ENCODE data around the gene CHST10. TPM values are rescaled to one million over a fixed set of nuclear protein-coding genes. Genes with fewer than 3 reads are reported as not detected.

Gene CHST10
- total RNA-seq, 1 experiment from 2014 or later: 13.4 TPM

DNA sequence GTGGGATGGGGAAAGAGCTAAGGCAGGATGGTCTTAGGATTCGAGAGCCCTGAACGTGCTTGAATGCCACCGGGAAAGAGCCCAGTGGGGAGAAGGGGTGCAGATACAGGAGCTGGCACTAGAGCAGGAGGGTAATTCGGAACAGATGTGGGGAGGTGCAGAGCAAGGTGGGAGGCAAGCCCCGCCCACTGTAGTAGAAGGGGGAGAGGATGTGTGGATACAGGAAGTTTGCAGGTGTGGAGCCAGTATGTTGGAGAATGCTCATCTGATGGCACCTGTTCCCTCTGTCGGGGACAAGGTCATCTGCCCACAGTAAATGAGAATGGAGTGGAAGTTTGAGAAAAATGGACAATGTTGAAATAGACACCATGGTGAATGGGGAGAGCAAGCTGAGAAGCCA lies 28.8 kb downstream of the CHST10 start:
- Histone ChIP-seq H3K27me3 (ENCODE audit: low read length) (no peaks in the 10 kb centered on the region), H2AFZ (ENCODE audit: low read length) (no peak overlapping the region), H3K79me2 (ENCODE audit: low read length) (no peaks in the 10 kb centered on the region), H3K4me2 (ENCODE audit: low read length) (no peak overlapping the region), H3K9me3 (ENCODE audit: low read length) (no peaks in the 10 kb centered on the region), H3F3A (ENCODE audit: low read length, unreplicated experiment) (no peaks in the 10 kb centered on the region), H3K4me3 (ENCODE audit: low read length) (no peak overlapping the region), H3K9me2 (replicated peaks; ENCODE audit: low read length) (no peaks in the 10 kb centered on the region), H3K27ac (ENCODE audit: low read length) (no peak overlapping the region), H3K9ac (ENCODE audit: low read length) (no peak overlapping the region), H3K4me1 (ENCODE audit: insufficient read depth, low read length) (no peaks in the 10 kb centered on the region), H4K20me1 (ENCODE audit: low read length) (no peaks in the 10 kb centered on the region), H3K36me3 (ENCODE audit: low read depth, low read length) (no peaks in the 10 kb centered on the region; the same call in 1 of the 2 replicates)
- ChIA-PET POLR2A (ENCODE audit: unreplicated experiment) (no interaction called here), CTCF (no interaction called here)
- no TSS peak for BruUV-seq (replicated peaks)
- ATAC-seq (no peak), DNase-seq (no peak)
- TF ChIP-seq, protein P1, sequence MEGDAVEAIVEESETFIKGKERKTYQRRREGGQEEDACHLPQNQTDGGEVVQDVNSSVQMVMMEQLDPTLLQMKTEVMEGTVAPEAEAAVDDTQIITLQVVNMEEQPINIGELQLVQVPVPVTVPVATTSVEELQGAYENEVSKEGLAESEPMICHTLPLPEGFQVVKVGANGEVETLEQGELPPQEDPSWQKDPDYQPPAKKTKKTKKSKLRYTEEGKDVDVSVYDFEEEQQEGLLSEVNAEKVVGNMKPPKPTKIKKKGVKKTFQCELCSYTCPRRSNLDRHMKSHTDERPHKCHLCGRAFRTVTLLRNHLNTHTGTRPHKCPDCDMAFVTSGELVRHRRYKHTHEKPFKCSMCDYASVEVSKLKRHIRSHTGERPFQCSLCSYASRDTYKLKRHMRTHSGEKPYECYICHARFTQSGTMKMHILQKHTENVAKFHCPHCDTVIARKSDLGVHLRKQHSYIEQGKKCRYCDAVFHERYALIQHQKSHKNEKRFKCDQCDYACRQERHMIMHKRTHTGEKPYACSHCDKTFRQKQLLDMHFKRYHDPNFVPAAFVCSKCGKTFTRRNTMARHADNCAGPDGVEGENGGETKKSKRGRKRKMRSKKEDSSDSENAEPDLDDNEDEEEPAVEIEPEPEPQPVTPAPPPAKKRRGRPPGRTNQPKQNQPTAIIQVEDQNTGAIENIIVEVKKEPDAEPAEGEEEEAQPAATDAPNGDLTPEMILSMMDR (conservative IDR thresholded peaks at IDR 0.05; ENCODE audit: low read depth, low read length): no peak
- TF ChIP-seq EZH2 (IDR thresholded peaks at IDR 0.05; ENCODE audit: low read length, unreplicated experiment): no peak
- TF ChIP-seq EZH2phosphoT487 (IDR thresholded peaks at IDR 0.05; ENCODE audit: borderline replicate concordance, low read length): no peak
- intact Hi-C loops (cut with micrococcal nuclease): no loop called here

DNA sequence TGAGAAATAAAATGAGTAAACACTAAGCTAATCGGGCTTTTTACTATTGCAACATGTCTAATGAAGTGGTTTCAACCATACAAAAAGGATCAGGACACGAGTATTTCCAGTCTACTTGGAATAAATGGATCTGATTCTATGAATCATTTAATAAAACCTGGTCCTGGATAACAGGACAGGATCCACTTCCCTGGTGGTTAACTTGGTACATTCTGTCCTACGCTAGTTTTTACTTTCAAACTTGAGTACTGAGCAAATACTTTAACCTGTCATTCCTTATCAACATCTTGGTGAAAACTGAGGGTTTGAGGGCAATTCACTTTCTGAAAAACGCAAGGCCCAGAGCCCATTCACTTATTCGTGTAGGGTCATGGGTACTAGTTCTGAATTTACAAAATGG lies 33.5 kb downstream of the CHST10 start:
- POLR2A ChIA-PET (ENCODE audit: unreplicated experiment): no interaction called here
- H3K4me3 ChIP-seq (ENCODE audit: low read length): no peak overlapping the region
- no peaks in the 10 kb centered on the region for H3K4me1 ChIP-seq (ENCODE audit: insufficient read depth, low read length)
- no peak overlapping the region for H3K27ac ChIP-seq (ENCODE audit: low read length)
- H3K9me3 ChIP-seq (ENCODE audit: low read length): no peaks in the 10 kb centered on the region
- H3K27me3 ChIP-seq (ENCODE audit: low read length): no peaks in the 10 kb centered on the region
- intact Hi-C loops (cut with micrococcal nuclease): no loop called here
- H3K4me2 ChIP-seq (ENCODE audit: low read length): no peak overlapping the region
- CTCF ChIA-PET: no interaction called here
- H3K79me2 ChIP-seq (ENCODE audit: low read length): no peaks in the 10 kb centered on the region
- BruUV-seq (replicated peaks): no TSS peak
- no peaks in the 10 kb centered on the region for H3K9me2 ChIP-seq (replicated peaks; ENCODE audit: low read length)
- DNase-seq (no peak), ATAC-seq (no peak)
- no peaks in the 10 kb centered on the region for H4K20me1 ChIP-seq (ENCODE audit: low read length)
- no peak overlapping the region for H3K9ac ChIP-seq (ENCODE audit: low read length)
- H3K36me3 ChIP-seq (ENCODE audit: low read depth, low read length): no peaks in the 10 kb centered on the region
- H3F3A ChIP-seq (ENCODE audit: low read length, unreplicated experiment): no peaks in the 10 kb centered on the region
- TF ChIP-seq, protein P1 (conservative IDR thresholded peaks at IDR 0.05; ENCODE audit: low read depth, low read length): no peak
- TF ChIP-seq EZH2phosphoT487 (IDR thresholded peaks at IDR 0.05; ENCODE audit: borderline replicate concordance, low read length): no peak
- TF ChIP-seq EZH2 (IDR thresholded peaks at IDR 0.05; ENCODE audit: low read length, unreplicated experiment): no peak
- H2AFZ ChIP-seq (ENCODE audit: low read length): no peak overlapping the region

DNA sequence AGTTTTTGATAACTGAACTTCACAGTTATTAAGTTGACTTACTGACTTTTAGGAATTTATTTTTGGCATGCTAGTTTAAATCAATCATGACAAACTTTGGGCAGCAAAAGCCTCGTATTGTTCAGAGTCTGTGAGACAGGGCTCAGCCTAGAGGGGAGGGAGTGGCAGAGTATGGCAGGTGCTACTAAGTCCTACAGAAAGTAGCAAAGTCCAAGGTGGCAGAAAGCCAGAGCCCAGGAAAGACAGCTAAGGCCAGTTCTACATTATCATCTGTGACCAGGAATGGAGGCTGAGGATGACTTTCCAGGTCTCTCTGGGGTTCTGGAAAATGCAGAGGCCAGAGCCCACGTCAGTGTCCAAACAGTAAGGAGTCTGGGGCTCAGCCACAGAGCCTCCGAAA lies 34.2 kb downstream of the CHST10 start:
- Histone ChIP-seq H3K4me1 (ENCODE audit: insufficient read depth, low read length) (no peaks in the 10 kb centered on the region), H3K27me3 (ENCODE audit: low read length) (no peaks in the 10 kb centered on the region), H2AFZ (ENCODE audit: low read length) (no peak overlapping the region), H3K9me2 (replicated peaks; ENCODE audit: low read length) (no peaks in the 10 kb centered on the region), H3K36me3 (ENCODE audit: low read depth, low read length) (no peaks in the 10 kb centered on the region), H3K4me3 (ENCODE audit: low read length) (no peak overlapping the region), H4K20me1 (ENCODE audit: low read length) (no peaks in the 10 kb centered on the region), H3K4me2 (ENCODE audit: low read length) (no peak overlapping the region), H3K27ac (ENCODE audit: low read length) (no peak overlapping the region), H3F3A (ENCODE audit: low read length, unreplicated experiment) (no peaks in the 10 kb centered on the region), H3K9ac (ENCODE audit: low read length) (no peak overlapping the region), H3K79me2 (ENCODE audit: low read length) (no peaks in the 10 kb centered on the region), H3K9me3 (ENCODE audit: low read length) (no peaks in the 10 kb centered on the region)
- ChIA-PET POLR2A (ENCODE audit: unreplicated experiment) (no interaction called here), CTCF (no interaction called here)
- BruUV-seq (replicated peaks): no TSS peak
- ATAC-seq (no peak), DNase-seq (no peak)
- TF ChIP-seq, protein P1 (conservative IDR thresholded peaks at IDR 0.05; ENCODE audit: low read depth, low read length): no peak
- no peak for TF ChIP-seq EZH2 (IDR thresholded peaks at IDR 0.05; ENCODE audit: low read length, unreplicated experiment)
- TF ChIP-seq EZH2phosphoT487 (IDR thresholded peaks at IDR 0.05; ENCODE audit: borderline replicate concordance, low read length): no peak
- intact Hi-C loops (cut with micrococcal nuclease): no loop called here
